Type B pancreatic cell (in vitro differentiated cells): ENCODE measurements around the gene TRIM72. TPM values are rescaled to one million over a fixed set of nuclear protein-coding genes. Genes with fewer than 3 reads are reported as not detected.

Experiments
- DNase-seq: peaks from one replicate; pipeline ENCODE4 v3.0.0; 2021; ENCODE audit warnings: mixed read lengths; ENCODE audit not compliant: unreplicated experiment; ENCODE audit errors: extremely low spot score
- H3K27ac Mint-ChIP-seq: 2 replicates; pipeline ENCODE4 v1.8.0; 2021; ENCODE audit warnings: mild to moderate bottlenecking, mixed read lengths
- H3K27me3 Mint-ChIP-seq: 2 replicates; pipeline ENCODE4 v1.8.0; 2021; ENCODE audit warnings: mixed read lengths
- H3K36me3 Mint-ChIP-seq: 2 replicates; pipeline ENCODE4 v1.8.0; 2021; ENCODE audit warnings: mixed read lengths
- H3K4me1 Mint-ChIP-seq: one replicate; pipeline ENCODE4 v1.8.0; 2021; ENCODE audit warnings: mixed read lengths; ENCODE audit not compliant: unreplicated experiment
- H3K4me3 Mint-ChIP-seq: 2 replicates; pipeline ENCODE4 v1.8.0; 2021; ENCODE audit warnings: mild to moderate bottlenecking, mixed read lengths
- H3K9me3 Mint-ChIP-seq: 2 replicates; pipeline ENCODE4 v1.8.0; 2021; ENCODE audit warnings: mixed read lengths
- total RNA-seq: library from RNA; stranded (reverse); gene quantifications from 2 replicates; pipeline ENCODE4 v1.2.1, GENCODE V29; 2021; ENCODE audit warnings: low replicate concordance
- TF ChIP-seq, protein P1 (sequence below): fragments of 200-600 bp; sonication (generic); conservative IDR thresholded peaks from 2 replicates; pipeline ENCODE4 v1.5.0; 2021; ENCODE audit warnings: antibody characterized with exemption, mild to moderate bottlenecking

Gene TRIM72
- total RNA-seq, 1 donor from 2014 or later: not detected

DNA sequence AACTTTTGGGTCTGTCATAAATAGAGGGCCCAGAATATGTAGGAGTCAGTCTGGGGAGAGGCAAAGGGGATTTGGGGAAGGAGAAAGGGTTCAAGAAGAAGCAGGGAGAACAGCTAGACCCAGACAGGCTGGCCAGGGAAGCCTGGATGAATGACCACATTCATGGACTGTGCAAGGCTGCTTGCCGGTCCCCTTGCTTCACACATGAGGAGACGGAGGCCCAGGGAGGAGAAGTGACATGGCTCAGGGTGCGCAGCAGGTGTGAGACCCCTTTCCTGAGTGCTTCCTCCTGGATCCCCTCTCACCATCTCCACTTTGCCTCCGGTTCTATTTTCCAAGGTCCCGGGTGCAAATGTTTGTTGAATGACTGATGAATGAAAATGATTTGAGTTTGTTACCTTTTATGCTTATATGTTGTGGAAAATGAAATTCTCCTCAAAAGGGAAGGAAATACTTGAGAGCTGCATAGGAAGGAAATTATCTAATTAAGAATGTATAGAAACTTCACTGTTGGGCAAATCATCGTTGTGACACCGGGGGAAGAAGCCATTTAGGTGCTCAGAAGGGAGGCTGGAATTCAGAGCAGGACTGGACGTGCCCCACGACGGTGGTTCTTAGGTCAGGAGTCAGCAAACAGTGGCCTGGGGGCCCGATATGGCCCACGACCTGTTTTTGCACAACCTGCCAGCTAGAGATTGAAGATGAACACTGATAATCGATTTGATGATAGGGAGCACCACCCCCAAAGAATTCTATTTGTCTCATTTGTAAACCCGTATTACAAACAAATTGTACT is 46.4 kb downstream of the TRIM72 start:
- no peaks in the 10 kb centered on the region for H3K9me3 Mint-ChIP-seq

DNA sequence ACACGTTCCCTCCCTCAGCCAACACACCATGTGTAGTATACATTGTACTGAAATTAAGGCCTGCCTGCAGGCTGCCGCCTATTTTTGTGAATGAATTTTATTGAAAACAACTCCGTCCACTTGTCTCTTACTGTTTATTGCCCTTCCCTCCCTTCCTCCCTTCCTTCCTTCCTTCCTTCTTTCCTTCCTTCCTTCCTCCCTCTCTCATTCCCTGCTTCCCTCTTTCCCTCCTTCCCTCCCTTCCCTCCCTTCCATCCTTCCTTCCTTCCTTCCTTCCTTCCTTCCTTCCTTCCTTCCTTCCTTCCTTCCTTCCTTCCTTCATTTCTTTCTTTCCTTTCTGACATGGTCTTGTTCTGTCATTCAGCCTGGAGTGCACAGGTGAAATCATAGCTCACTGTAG is 48.2 kb downstream of the TRIM72 start:
- Mint-ChIP-seq H3K27me3 (peaks cover 22% of the 10 kb centered on the region), H3K4me1 (no peaks in the 10 kb centered on the region), H3K4me3 (no peak overlapping the region), H3K27ac (no peak overlapping the region), H3K9me3 (no peaks in the 10 kb centered on the region), H3K36me3 (no peaks in the 10 kb centered on the region)
- TF ChIP-seq, protein P1, sequence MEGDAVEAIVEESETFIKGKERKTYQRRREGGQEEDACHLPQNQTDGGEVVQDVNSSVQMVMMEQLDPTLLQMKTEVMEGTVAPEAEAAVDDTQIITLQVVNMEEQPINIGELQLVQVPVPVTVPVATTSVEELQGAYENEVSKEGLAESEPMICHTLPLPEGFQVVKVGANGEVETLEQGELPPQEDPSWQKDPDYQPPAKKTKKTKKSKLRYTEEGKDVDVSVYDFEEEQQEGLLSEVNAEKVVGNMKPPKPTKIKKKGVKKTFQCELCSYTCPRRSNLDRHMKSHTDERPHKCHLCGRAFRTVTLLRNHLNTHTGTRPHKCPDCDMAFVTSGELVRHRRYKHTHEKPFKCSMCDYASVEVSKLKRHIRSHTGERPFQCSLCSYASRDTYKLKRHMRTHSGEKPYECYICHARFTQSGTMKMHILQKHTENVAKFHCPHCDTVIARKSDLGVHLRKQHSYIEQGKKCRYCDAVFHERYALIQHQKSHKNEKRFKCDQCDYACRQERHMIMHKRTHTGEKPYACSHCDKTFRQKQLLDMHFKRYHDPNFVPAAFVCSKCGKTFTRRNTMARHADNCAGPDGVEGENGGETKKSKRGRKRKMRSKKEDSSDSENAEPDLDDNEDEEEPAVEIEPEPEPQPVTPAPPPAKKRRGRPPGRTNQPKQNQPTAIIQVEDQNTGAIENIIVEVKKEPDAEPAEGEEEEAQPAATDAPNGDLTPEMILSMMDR: no peak
- no peak for DNase-seq

More for the DNA sequence above, 46.4 kb downstream of the TRIM72 start:
- Mint-ChIP-seq H3K27ac (no peak overlapping the region), H3K27me3 (peaks cover 23% of the 10 kb centered on the region), H3K4me3 (no peak overlapping the region), H3K4me1 (no peaks in the 10 kb centered on the region), H3K36me3 (no peaks in the 10 kb centered on the region)
- no peak for DNase-seq
- TF ChIP-seq, protein P1: no peak

DNA sequence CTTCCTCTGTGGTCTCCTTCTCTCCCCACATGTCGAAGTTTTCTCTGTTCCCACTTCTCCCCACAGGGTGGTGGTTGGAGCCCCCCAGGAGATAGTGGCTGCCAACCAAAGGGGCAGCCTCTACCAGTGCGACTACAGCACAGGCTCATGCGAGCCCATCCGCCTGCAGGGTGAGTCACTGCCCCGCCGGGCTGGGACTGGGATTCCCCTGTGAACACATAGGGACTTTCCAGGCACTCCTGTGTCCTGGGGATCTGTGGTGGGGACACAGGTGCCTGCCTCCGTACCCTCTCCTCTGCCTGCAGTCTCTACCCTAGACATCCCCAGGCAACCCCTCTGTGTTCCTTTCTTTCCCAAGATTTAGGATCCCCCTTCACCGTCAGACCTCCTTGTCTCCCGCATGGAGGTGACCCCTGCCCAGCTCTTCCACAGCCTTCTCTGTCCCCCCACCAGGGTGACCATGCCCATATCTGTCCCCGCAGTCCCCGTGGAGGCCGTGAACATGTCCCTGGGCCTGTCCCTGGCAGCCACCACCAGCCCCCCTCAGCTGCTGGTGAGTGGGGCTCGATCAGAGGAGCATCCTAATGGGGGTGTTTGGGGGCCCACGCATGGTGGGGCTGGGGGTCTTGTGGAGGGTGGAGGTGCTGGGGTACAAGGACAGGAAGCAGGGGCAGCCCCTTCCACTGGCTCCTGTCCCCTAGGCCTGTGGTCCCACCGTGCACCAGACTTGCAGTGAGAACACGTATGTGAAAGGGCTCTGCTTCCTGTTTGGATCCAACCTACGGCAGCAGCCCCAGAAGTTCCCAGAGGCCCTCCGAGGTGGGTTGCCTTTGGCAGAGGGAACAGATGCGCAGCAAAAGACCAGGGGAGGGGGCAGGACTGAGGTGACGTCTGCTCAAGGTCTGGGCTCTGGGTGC is 51.7 kb downstream of the TRIM72 start:
- H3K27ac Mint-ChIP-seq: no peak overlapping the region
- H3K9me3 Mint-ChIP-seq: no peaks in the 10 kb centered on the region
- no peak for DNase-seq
- H3K27me3 Mint-ChIP-seq: peaks cover 41% of the 10 kb centered on the region
- no peaks in the 10 kb centered on the region for H3K36me3 Mint-ChIP-seq
- H3K4me1 Mint-ChIP-seq: no peaks in the 10 kb centered on the region
- H3K4me3 Mint-ChIP-seq: no peak overlapping the region
- TF ChIP-seq, protein P1: no peak

DNA sequence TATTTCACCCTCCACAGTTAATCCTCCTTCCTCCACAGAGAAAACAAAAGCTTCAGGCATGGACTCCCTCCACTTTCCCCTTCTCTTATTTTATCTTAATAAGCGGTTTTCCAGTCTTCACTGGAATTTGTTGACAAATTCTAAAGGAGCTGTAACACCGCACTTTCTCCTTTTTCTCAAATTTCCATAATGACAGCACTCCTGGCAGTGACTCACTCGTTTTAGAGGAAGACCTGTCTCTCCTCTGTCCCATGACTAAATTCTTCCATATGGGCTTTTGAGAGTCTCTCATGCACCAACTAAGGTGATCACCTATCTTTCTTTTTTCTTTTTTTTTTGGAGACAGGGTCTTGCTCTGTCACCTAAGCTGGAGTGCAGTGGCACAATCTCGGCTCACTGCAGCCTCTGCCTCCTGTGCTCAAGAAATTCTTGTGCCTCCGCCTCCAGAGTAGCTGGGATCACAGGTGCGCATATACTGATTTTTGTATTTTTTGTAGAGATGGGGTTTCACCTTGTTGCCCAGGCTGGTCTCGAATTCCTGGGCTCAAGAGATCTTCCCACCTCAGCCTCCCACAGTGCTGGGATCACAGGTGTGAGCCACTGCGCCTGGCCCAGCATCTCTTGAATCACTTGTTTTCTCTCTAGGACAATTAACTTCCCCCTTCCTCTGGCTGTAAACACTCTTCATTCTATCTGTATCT is 53.6 kb downstream of the TRIM72 start:
- Mint-ChIP-seq H3K4me1 (no peaks in the 10 kb centered on the region), H3K27me3 (peaks cover 38% of the 10 kb centered on the region), H3K27ac (no peak overlapping the region), H3K4me3 (no peak overlapping the region), H3K9me3 (no peaks in the 10 kb centered on the region), H3K36me3 (no peaks in the 10 kb centered on the region)
- DNase-seq: peak; percentile 25
- TF ChIP-seq, protein P1: no peak

DNA sequence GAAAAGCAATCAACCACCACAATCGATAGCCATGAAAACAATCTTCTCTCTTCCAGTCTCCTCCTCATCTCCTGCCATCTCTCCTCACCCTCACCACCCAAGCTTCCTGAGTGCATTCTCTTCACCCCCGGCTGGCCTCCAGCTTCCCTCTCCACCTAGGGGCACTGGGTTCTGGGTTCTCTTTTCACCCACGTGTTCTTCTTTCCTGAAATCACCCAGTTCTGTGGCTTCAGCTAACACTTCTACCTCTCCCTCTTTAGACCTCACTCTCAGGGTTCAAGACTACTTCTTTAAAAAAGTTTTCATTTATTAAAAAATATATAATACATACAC is 54.1 kb downstream of the TRIM72 start:
- H3K27me3 Mint-ChIP-seq: peaks cover 37% of the 10 kb centered on the region
- no peak overlapping the region for H3K27ac Mint-ChIP-seq
- H3K9me3 Mint-ChIP-seq: no peaks in the 10 kb centered on the region
- TF ChIP-seq, protein P1: no peak
- DNase-seq: peak; percentile 25
- H3K4me3 Mint-ChIP-seq: no peak overlapping the region
- no peaks in the 10 kb centered on the region for H3K36me3 Mint-ChIP-seq
- no peaks in the 10 kb centered on the region for H3K4me1 Mint-ChIP-seq
